ENCODE data around the gene MEGF11. TPM values are rescaled to one million over a fixed set of nuclear protein-coding genes. Genes with fewer than 3 reads are reported as not detected.

The MEGF11 gene
- total RNA-seq, 1 donor from 2014 or later, result 0.25 TPM

- Histone ChIP-seq H3K4me1 (no peaks in the 10 kb centered on the region), H3K9me3 (no peaks in the 10 kb centered on the region), H3K4me3 (no peak overlapping the region), H3K27ac (no peak overlapping the region), H3K36me3 (no peaks in the 10 kb centered on the region), H3K27me3 (no peaks in the 10 kb centered on the region)
- no peak for TF ChIP-seq POLR2A (IDR thresholded peaks at IDR 0.05)
- TF ChIP-seq, protein P1, sequence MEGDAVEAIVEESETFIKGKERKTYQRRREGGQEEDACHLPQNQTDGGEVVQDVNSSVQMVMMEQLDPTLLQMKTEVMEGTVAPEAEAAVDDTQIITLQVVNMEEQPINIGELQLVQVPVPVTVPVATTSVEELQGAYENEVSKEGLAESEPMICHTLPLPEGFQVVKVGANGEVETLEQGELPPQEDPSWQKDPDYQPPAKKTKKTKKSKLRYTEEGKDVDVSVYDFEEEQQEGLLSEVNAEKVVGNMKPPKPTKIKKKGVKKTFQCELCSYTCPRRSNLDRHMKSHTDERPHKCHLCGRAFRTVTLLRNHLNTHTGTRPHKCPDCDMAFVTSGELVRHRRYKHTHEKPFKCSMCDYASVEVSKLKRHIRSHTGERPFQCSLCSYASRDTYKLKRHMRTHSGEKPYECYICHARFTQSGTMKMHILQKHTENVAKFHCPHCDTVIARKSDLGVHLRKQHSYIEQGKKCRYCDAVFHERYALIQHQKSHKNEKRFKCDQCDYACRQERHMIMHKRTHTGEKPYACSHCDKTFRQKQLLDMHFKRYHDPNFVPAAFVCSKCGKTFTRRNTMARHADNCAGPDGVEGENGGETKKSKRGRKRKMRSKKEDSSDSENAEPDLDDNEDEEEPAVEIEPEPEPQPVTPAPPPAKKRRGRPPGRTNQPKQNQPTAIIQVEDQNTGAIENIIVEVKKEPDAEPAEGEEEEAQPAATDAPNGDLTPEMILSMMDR (IDR thresholded peaks at IDR 0.05), result no peak
- no peak for TF ChIP-seq POLR2AphosphoS5 (IDR thresholded peaks at IDR 0.05; ENCODE audit: insufficient read depth in 1 of 2, low read depth in 1 of 2)
- intact Hi-C loops (cut with DNase I), result no loop called here
- no peak for DNase-seq (ENCODE audit: extremely low spot score in 2 of 2)
Observed at GRCh38 chr15:66040211-66040892, 213.2 kb downstream of the MEGF11 start.

- TF ChIP-seq, protein P1 (IDR thresholded peaks at IDR 0.05), result no peak
- TF ChIP-seq POLR2AphosphoS5 (IDR thresholded peaks at IDR 0.05; ENCODE audit: insufficient read depth in 1 of 2, low read depth in 1 of 2) (no peak), POLR2A (IDR thresholded peaks at IDR 0.05) (no peak)
- DNase-seq (ENCODE audit: extremely low spot score in 2 of 2), result no peak
- Histone ChIP-seq H3K27me3 (no peaks in the 10 kb centered on the region), H3K36me3 (no peaks in the 10 kb centered on the region), H3K4me1 (no peaks in the 10 kb centered on the region), H3K9me3 (no peaks in the 10 kb centered on the region), H3K27ac (no peak overlapping the region), H3K4me3 (no peak overlapping the region)
- intact Hi-C loops (cut with DNase I), result no loop called here
Observed at GRCh38 chr15:66039117-66039871, 214.3 kb downstream of the MEGF11 start.

DNA sequence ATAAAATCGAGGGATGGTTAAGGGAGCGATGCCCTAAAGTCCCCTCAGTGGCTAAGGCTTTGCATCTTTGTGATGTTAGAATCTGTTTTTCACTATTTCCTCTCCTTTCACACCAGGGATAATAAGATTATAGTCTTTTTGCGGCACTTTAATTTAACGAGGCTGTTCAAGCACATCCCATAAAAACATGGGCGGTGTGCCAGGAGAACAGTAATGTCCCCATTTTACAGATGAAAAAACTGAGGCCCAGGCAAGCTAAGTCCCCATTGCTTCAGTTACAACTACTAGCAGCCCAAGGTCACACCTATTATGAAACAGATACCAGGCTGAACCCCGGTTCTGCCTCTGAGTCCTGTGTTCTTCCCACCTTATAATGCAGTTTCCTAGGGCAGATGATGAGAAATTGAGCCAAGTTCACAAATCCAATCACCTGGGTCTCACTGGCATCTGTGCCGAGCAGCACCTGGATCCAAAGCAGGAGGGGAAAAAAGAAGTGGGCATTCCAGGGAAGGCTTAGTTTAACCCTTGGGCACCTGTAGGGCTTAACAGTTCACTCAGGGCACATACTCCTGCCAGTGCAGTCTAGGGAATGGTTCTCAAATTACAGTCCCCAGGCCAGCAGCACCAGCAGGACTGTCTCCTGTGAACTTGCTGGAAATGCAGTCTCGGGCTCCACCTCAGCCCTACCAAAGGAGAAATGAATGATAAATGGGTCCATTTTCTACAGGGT is 215.0 kb downstream of the MEGF11 start:
- H3K27ac ChIP-seq, result no peak overlapping the region
- TF ChIP-seq POLR2A (IDR thresholded peaks at IDR 0.05), result no peak
- TF ChIP-seq POLR2AphosphoS5 (IDR thresholded peaks at IDR 0.05; ENCODE audit: insufficient read depth in 1 of 2, low read depth in 1 of 2), result no peak
- TF ChIP-seq, protein P1 (IDR thresholded peaks at IDR 0.05), result no peak
- no peaks in the 10 kb centered on the region for H3K27me3 ChIP-seq

GRCh38 chr15:66036859-66037258 is 216.7 kb downstream of the MEGF11 start:
- Histone ChIP-seq H3K27me3 (no peaks in the 10 kb centered on the region), H3K9me3 (no peaks in the 10 kb centered on the region), H3K36me3 (no peaks in the 10 kb centered on the region), H3K27ac (no peak overlapping the region), H3K4me3 (no peak overlapping the region), H3K4me1 (no peaks in the 10 kb centered on the region)
- TF ChIP-seq, protein P1 (IDR thresholded peaks at IDR 0.05), result no peak
- no peak for TF ChIP-seq POLR2AphosphoS5 (IDR thresholded peaks at IDR 0.05; ENCODE audit: insufficient read depth in 1 of 2, low read depth in 1 of 2)
- TF ChIP-seq POLR2A (IDR thresholded peaks at IDR 0.05), result no peak
- intact Hi-C loops (cut with DNase I), result no loop called here
- DNase-seq (ENCODE audit: extremely low spot score in 2 of 2), result no peak

More for the DNA sequence above, 215.0 kb downstream of the MEGF11 start:
- no peaks in the 10 kb centered on the region for H3K4me1 ChIP-seq
- no peak for DNase-seq (ENCODE audit: extremely low spot score in 2 of 2)
- H3K4me3 ChIP-seq, result no peak overlapping the region
- H3K36me3 ChIP-seq, result no peaks in the 10 kb centered on the region
- intact Hi-C loops (cut with DNase I), result no loop called here
- no peaks in the 10 kb centered on the region for H3K9me3 ChIP-seq
